Activated CD4-positive, CD25-positive, alpha-beta regulatory T cell treated with anti-CD3 and anti-CD28 coated beads, Interleukin-2, amount 50 U/mL, for 16 hours (primary cell): Measurements from ENCODE around the gene PTGER4.

Source experiments
- DNase-seq: peaks from one replicate; pipeline ENCODE4 v3.0.0-alpha.2; 2020; ENCODE audit warnings: low read depth, low spot score

The PTGER4 gene

DNA sequence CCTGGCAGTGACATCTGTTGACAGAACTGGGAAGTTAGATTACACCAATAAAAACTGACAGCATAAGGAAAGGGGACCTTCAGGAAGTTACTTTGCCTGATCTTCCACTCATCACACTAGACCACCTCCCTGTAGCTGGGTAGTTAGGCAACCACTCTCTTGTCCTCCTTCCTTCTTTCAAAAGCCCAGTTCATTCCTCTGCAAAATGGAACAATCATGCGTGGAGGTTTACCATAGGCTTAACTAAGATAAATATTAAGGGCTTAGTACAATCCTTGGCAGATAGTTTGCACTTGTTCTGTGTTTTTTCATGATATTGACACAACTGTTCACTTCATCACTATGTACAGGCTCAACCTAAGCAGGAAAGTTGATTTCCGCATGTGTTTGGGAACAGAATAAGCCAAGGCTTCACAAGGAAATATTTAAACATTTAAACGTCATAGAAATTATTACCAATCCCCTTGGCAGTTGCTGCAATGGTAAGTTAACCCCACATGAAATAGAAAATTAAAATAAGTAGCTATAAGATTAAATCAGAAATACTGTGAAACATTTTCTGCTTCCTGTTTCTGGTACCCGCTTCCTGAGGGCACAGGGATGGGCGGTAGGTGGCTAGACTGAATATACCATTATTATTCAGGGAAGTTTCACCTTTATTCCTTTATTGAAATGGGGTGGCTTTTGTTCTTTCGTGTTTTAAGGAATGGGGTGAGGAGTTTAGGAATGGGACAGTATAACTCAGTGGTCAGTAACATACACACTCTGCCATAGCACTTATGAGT, 9.9 kb upstream of the PTGER4 start:
- no peak for DNase-seq

DNA sequence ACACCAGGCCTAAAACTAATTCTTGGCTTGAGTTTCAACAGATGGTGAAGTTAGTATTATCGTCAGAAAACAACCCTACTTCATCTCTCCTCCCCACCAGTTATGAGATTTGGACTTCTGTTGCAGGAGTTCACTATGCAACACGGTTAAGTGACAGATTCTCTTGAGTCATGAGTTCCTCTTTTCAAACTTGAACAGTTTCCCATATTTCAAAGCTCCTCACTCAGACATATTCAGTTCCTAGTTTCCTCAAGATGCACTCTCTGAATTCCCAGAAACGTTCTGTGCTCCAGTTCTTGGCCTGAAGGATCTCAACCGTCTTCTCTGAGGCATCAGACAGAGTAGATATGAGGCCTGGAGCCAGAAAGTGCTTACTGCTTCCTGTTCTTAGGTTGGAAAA, 7.3 kb upstream of the PTGER4 start:
- no peak for DNase-seq

DNA sequence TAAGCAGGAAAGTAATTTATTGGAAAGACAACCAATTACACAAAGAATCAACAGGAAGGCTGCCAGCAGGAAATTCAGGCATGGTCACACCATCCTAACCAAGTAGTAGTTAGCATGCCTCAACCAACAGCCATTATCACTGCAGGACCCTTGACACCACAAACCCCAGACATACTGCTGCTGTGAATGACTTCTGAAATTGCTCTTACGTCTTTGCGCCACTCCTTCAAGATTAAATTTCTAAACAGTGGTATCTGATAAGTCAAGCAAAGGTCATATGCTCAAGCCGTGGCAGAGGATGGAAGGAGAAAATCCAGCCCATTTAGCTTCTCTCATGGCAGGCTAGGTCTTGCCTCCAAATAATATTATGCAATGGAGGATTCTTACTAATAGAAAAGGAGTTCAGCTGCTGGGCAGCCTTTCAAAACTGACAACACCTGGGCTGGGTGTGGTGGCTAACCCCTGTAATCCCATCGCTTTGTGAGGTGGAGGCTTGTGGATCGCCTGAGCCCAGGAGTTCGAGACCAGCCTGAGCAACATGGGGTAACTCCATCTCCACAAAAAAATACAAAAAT, 5.0 kb upstream of the PTGER4 start:
- DNase-seq: no peak

DNA sequence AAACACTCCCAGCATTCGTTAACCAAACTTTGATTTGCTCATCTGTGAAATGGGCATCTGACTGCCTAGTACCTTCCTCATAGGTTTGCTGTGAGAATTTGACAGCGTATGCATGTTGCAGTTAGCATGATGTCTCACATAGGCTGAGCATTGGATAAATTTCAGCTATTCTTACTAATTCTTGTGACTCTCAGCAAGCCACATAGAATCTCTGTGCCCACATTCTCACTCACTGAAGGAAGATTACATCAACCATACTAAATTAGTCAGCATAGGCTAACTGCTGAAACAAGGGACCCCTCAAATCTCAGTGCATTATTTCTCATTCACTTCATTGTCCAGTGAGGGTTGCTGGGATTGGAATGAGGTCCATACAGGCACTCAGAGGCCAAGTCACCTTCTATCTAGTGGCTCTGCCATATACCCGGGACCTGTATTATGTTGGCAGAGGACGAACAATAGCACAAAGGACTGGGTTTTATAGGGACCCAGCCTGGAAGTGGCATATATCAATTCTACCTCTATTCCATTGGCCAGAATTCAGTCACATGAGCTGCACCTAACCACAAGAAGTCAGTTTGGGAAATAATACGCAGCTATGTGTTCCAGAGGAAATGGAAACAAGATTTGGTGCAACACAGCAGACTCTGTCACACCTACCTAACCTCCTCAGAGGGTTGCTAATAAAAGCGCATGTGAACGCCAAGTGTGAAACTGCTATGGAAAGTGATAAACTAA, 4.2 kb upstream of the PTGER4 start:
- DNase-seq: no peak

DNA sequence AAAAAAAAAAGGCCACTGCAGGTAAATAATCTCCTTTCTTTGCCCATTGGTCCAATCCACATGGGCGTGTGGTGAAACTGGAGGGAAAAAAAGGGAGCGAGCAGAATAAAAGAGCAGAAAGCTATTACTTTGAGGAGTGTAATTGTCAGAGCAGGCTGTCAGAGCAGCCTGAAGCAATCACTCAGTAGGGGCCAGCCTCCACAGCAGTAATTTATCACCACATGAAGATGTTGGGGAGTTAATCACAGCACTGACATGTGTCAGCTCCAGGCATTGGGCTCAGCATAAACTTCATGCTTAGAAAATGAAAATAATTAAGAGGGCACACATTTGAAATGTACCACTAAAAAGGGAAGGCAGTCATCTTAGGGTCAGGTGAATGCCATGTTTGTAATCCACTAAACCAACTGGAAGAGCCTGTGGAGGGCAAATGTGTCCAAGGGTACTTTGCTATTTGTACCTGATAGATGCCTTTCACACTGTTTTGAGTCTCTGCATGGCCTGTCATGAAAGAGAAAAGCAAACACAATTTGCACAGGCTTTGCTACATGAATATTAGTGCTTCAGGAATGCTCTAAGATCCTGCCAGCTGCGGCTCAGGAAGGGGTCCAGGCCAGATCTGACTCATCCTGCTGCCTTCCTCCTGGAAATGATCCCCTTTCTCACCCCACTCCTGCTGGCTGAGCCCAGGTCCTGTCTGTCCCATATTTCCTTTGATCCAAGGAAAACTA, 2.9 kb upstream of the PTGER4 start:
- no peak for DNase-seq

DNA sequence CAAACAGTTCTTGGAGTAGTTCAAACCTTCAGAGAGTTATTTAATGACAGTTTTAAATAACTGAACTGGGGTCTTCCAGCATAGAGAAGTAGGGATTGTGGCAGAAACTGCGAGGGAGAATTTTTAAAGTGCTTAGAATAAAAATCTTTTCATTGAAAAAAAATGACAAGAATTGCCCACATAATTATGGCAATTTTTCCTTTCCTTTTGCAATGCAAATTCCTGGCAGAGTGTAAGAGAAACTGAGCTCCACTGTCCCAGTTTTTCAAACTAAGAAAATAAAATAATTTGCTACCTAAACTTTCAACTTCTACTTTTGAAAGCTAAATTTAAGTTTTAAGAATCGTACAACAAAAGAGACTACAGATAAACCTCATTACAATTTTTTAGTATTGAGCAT, 2.3 kb upstream of the PTGER4 start:
- no peak for DNase-seq

DNA sequence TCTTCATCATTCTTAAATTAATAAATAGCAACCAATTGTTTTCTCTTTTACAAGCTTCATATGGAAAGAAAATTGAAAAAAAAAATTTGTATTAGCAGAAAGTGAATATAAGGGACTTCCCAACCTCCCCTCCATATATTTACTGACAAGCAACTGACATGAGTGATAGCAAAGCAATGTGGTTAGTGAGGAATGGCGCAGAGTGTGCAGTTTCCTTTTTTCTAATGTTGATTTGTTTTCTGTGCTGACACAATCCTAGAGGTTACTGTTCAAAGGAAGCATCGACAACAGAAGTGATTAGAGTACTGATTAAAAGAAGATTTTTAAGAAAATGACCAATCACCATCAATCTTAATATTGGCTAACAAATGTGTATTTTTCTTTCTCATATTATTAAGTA, 1.7 kb upstream of the PTGER4 start:
- DNase-seq: no peak

DNA sequence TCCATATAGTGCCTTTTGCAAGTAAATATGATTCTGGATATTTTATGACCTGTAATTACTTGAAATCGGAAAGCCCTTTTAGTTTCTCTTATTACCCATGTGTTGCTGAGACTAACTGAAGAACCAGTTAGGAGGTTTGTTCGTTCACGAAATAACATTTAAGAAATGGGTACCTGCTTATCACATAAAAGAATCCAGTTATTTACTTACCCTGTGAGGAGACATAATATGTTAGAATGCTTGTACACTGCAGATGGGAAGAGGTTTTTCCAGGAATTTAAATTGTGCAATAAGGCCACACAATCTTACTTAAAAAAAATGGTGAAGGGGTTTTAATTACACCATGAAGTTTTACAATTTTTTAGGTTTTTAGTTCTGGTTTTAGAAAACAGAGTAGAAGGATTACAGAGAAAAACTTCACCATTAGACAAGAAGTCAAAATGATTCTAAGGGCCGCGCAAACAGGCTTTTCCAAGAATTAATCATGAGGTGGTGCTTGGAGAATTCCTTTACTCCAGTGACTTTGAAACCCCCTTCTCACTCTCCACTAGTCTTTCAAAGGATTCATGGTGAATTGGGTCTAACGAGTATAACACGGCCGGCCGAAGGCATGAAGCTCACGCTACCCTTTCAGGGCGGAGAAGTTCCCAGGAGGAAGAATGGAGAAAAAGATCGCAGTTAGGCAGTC, 1.1 kb upstream of the PTGER4 start:
- DNase-seq: no peak

DNA sequence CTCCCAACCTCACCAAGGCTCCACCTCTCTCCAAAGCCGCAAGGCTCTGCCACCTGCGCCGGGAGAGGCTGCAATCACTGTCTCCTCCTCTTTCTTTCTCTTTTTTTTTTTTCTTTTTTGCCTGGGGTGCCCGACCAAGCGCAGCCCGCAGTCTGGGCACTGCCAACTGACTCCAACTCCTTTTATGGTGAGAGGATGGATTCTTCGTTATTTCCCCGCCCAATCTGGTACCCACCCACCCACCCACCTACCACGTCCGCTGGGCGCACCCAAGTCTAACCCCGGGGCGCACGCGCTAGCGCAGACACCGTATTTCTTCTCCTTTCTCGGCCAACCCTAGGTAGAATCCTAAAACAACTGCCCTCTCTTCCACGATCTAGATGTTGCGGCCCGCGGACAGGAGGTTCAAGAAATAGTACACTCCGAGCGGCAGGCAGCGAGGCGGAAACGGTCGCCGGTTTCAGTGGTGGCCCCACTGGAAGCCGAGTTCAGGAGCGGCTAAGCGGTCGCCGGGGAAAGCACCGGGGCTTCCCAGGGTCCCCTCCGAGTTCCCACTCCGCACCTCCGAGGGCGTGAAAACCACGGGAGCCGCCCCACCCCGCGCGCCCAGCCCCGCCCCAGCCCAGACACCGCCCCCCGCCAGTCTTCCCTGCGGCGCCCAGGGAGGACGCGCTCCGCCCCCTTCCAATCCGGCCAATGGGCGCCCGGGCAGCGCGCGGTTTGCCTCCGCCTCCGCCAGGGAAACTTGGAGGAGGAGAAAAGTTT, 385 bp upstream of the PTGER4 start:
- peak; percentile 82 for DNase-seq

DNA sequence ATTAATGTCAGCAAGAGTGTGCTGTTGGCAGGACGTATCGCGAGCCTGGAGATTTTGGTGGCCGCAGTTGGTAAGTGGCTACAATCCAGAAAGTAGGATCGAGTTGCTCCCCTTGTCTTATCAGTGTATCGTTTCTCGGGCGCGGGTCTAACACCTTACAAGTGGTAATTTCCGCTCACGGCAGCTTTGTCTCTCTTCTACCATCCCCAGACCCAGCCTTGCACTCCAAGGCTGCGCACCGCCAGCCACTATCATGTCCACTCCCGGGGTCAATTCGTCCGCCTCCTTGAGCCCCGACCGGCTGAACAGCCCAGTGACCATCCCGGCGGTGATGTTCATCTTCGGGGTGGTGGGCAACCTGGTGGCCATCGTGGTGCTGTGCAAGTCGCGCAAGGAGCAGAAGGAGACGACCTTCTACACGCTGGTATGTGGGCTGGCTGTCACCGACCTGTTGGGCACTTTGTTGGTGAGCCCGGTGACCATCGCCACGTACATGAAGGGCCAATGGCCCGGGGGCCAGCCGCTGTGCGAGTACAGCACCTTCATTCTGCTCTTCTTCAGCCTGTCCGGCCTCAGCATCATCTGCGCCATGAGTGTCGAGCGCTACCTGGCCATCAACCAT, 1.1 kb downstream of the PTGER4 start:
- DNase-seq: no peak

DNA sequence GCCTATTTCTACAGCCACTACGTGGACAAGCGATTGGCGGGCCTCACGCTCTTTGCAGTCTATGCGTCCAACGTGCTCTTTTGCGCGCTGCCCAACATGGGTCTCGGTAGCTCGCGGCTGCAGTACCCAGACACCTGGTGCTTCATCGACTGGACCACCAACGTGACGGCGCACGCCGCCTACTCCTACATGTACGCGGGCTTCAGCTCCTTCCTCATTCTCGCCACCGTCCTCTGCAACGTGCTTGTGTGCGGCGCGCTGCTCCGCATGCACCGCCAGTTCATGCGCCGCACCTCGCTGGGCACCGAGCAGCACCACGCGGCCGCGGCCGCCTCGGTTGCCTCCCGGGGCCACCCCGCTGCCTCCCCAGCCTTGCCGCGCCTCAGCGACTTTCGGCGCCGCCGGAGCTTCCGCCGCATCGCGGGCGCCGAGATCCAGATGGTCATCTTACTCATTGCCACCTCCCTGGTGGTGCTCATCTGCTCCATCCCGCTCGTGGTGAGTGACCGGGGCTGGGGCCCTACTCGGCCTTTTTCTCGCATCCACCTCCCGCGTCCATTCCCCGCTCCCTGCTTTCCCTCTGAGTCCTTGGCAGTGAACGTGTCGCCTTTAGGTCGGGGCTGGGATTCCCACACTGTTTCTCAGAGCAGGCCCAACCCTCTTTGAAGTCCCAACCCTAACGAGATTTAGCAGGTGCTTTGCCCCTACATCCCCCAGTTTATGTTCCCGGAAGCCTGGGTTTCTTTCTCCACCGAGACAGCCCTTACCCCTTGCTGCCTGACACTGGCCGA, 1.8 kb downstream of the PTGER4 start:
- DNase-seq: no peak

DNA sequence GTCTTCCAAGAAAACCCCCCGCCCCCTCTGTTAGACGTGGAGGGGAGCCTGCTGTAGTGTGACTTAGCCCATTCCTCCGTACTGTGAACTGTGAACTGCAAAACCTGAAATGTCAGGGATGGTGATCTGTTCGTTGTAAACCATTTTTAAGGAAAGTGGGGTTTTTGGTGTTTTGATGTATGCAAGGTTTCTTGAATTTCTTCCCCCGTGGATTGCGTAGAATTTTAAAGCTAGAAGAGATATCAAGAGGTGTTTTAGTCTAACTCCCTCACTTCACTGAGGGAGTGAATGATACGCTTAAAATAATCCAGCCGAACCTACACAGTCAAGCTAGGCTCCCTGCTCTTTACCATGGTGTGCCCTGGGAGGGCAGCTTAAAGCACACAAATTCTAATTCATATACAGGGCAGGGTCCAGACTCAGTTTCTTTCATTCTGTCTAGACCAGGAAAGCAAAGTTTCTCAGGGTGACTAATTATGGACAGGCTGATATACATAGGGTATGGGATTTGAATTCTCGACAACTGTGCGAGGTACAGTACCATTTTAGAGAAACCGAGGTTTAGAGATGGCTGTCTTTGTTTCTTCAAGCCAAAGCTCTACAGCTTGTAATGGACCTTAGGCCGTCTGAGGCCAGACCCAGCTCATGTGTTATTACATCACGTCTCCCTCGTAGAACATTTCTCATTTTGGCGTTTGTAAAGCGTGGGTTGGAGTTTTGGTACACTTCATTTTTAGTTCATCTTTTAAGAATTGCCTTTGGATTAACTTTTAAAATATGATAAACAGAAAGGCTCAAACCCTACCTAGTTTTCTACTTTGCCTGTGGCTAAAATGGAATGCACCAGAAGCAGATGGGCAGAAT, 2.7 kb downstream of the PTGER4 start:
- DNase-seq: no peak

DNA sequence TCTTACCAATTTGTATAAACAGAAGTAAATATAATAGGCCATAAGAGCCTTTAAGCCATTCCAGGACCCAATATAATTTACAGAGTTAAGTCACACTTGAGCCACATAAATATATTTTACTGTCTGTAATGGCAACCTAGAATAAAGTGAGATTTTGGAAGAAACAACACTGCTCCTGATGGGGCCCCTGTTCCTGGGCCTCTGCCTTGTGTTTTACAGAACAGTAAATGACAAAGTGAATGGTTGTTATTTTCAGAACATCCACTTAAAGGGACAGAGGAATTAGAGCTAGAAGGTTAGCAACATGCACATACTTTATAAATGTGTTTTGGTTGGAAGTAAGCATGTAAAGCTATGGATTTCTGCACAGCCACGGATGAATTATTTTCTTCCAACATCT, 3.6 kb downstream of the PTGER4 start:
- no peak for DNase-seq

DNA sequence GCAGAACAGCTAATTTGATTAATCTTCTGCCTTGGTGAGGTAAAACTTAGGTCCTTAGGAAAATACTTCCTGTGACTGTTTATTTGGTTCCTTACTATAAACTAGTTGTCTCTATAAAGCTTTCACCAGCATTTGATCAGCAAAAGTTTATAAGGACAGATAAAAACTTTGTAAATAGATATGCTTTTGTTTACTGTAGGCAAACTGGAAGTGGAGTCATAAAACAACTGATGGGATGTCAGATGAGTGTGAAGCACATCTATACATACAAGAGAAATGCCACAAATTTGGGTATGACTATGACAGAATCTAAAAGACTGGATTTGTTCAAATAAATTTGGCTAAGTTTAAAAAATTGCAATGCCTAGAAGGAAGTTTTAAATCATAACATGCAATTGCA, 5.5 kb downstream of the PTGER4 start:
- no peak for DNase-seq

DNA sequence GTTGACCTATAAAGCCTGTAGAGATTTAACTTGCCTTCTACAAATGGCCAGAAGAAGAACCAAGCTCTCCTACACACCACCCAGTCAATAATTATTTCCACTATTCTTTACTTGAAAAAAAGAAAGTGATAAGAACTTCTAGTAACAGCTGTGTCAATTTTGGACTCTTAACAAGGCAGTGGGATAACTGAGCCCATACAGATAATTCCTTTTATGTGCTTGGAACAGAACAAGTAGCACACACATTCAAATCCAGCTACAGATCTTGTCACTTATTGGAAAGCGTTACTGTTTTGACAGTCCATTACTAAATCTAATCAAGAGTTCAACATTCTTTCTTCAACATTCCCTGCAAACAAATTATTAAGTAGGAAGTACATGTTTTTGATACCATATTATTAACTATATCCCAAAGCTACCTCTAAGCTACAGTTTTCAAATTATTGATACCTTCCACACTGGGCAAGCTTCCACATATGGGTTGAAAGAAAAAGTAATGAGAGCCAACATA, 6.3 kb downstream of the PTGER4 start:
- no peak for DNase-seq

DNA sequence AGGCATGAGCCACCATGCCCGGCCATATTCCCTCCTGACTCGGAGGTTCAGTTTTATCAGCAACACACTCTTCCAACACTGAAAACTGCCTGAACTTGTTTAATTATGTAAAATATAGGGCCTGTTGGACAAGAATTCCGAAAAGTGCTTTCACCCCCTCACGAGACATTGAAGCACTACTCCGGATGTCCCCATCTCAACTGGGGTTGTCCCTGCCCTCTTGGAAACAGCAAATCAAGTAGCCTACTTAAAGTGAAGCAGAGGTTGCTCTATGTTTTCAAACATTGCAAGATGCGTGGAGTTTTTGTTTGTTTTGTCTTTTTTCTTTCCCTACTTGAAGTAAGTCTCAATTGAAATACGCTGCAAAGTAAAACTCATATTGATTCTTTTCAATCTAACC, 7.6 kb downstream of the PTGER4 start:
- no peak for DNase-seq

DNA sequence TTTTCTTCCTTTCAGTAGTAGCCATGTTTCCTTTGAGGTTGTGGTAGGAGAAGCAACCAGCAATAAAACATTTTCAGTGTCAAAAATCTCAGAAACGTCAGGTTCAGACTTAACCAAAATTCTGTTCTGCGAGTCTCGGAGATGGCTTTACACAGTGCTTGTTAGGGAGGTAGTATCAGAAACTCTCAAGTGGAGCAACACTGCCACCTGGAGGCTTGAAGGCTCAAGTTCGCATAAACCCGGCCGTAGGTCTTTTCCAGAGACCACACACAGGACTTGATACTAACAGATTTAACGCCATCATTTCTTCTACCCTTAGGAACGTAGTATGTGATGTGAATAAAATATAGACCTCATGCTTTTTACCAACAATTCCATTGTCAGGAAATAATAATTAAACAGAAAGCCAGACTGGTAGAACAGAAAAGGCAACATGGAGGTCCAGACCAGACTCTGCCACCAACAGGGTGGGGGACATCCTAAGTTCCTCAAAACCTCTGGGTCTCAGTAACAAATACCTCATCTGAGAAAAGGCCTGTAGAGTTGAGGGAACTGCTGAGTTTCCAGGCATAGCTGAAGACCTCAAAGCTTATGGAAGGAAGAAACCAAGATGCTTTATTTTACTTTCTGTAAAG, 8.5 kb downstream of the PTGER4 start:
- DNase-seq: peak; percentile 73

DNA sequence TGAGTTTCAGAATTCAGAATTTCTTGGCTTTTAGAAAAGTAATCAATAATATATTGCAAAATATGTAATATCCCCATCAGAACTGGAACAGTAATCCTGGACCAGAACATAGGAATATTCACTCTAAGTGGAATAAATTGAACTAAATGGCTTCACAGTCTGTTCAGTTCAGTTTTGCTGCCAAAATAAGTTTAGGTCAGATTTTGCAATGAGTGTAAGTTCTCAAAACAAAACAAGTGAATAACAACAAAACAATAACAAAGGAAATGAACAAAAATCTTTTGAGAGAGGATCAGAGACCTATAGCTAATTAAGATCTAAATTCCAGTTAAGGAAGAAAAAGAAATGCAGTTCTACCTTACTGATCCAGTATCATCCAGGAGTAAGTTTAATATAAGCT, 9.3 kb downstream of the PTGER4 start:
- no peak for DNase-seq
